Hematopoietic multipotent progenitor cell treated with erythropoietin and hydrocortisone succinate and interleukin-3 and kit ligand, for 17 days (in vitro differentiated cells): ENCODE results near the gene CDR2L.
A peak's percentile ranks its signal among the peaks of the same experiment; 100 is the strongest.
"Not testable (repeated sequence)": the region's sequence is repeated elsewhere in the genome, so short reads cannot be mapped to it uniquely, and the experiment has no call there.

Experiments used
- DNase-seq: peaks from one replicate; pipeline ENCODE4 v3.0.0-alpha.2; 2015; ENCODE audit warnings: low spot score

The CDR2L gene

DNA sequence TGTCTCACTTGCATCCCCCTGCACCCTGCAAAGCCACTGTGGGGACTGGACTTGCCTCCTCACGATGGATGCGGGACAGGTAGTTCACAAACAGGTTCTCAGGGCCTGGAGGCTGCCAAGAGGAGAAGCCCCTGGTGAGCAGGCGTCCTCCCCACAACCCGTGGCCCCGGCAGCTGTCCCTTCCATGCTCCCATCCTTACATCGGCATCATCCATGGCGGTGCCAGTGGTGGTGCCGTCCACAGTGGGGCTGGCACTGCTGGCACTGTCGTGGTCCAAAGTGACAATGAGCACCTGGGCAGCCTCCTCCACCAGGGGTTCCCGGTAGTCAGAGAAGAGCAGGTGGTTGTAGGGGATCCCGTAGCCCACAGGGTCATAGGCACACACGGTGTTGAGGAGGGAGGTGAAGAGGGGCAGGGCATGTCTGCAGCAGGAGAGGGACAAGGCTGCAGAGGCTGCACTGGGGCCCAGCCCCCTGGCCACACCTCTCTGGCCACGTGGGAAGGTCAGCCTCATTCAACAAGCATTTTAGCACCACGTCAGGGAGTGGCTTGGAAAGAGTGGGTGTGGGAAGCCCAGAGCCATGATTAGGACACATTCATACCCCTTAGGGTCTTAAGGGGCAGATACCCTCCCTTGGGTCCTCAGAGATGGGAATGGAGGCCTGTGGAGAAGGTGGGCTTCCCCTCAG, 27.5 kb upstream of the CDR2L start:
- DNase-seq, result no peak

DNA sequence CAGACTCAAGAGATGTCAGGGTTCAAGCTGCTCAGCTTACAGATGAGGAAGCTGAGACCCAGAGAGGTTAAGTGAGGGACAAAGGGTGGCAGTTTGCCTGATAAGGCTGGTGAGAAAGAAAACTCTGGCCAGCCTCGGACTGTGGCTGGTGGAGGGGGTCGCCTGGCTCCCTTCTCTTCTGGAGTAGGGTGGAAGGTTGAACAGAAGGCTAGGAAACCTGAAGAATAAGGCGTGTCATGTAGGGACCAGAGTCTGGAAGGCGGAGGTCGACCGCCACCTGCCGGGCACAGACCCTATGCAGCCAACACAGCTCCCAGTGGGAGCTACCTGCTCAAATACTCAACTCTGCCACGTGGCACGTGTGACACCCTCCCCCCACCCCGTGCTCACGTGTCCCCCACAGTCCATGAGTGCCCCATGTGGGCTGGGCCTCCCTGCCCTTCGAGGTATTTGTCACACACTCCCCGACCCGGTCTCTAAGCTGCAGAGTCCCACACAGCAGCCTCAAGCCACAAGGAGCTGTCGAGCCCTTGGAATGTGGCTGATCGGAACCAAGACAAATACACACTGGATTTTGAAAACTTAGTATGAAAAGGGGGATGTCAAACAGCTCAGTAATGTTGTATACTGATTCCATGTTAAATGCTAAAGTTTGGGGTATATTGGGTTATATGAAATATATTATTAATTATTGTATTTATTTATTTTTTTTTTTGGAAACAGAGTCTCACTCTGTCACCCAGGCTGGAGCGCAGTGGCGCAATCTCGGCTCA, 26.7 kb upstream of the CDR2L start:
- peak; percentile 32 for DNase-seq

DNA sequence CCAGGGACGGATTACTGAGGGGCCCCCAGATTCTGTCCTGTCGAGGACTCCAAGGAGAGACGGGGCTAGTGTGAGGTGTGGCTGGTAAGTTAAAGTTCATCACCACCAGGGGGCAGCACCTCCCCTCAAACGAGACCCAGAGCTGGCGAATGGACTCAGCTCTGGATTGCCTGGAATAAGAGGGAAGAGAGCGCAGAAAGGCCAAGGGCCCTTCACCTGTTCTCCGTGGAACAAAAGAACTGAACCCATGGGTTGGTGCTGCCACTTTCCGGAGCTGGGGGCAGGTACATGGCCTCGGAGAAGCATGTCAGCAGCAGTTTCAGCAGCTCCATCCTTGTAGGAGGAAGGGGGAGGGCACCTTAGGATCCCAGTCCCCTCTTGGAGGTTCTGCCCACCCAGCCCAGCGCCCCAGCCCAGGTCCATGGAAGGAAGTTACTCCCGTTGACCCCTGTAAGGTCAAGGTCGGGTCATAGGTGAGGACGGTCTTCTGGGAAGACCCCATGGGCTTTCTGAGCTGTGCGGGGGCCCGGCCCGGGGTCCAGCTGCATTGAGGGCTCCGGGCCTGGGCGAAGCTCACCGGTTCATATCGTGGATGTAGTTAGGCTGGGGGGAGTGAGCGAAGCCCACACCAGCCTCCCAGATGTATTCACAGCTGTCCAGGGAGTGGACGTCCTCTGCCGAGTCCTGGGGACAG, 25.6 kb upstream of the CDR2L start:
- peak; percentile 86 for DNase-seq

DNA sequence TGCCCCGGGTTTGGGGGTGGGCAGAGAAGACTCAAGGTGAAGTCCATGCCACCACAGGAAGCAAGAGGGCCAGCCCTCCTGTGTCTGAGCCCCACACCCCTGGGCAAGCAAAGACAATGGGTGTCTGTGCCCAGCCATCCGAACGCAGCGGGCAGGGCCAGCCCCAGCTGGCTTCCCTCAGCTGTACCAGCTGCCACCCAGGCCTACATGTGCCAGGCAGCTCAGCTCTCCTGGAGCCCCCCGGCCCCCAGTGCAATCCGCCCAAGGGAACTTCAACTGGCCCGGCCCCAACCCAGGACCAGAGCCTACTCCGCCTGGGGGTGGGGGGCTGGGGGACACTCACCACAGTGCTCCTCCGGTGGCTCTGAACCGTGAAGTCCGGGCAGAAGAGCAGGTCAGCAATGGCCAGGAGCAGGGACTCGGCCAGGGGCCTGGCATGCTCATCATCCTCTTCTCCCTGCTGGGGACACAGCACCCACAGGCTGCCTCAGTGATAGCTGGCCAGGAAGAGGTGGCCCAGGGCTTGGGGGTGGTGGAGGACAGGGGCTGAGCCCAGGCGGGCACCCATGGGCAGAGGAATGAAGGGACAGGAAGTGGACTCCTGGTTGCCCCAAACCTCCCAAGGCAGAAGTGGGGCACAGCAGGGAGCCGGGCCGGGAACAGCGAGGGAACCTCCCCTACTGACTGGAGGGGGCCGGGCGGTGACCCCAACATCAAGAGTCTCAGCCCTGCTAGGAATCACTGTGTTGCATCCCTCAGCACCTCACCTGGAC, 24.6 kb upstream of the CDR2L start:
- no peak for DNase-seq

DNA sequence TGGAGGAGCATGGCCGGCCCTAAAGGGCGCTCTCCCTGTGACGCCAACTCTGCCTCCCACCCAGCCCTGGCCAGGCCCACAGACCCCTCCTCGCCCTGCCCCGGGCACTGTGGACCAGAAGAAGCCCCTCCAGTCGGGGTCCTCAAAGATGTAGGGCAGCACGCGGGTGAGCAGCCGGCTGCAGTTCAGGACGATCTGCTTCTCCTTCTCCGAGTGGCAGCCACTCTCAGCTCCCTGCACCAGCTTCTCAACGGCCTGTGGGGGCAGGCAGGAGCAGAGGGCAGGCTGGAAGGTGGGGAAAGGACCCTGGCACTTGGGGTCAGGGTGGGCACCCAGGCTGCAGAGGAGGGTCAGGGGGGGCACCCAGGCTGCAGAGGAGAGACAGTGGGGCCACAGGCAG, 23.8 kb upstream of the CDR2L start:
- DNase-seq, result no peak

DNA sequence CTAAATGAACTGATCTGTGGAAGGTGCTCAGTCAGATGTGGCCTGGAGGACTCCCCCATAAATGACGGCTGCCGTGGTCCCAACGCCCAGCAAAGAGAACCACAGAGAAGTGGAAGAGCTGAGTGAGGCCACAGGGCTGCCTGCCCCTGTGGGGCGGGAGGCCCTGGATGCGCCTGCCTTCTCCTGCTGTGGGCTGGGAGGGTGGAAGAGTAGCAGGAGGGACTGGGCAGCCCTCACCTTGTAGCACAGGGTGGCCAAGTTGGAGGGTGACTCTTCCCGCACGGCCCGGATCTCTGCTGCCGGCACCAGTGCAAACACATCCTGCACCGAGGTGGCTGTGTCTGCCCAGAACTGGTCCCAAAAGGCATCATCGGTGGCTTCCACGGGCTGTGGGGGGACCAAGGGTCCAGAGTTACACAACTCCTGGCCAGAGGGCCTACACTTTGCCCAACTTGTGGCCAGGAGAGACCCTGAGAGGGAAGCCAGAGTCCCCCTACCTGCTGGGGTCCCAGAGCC, 23.1 kb upstream of the CDR2L start:
- no peak for DNase-seq

DNA sequence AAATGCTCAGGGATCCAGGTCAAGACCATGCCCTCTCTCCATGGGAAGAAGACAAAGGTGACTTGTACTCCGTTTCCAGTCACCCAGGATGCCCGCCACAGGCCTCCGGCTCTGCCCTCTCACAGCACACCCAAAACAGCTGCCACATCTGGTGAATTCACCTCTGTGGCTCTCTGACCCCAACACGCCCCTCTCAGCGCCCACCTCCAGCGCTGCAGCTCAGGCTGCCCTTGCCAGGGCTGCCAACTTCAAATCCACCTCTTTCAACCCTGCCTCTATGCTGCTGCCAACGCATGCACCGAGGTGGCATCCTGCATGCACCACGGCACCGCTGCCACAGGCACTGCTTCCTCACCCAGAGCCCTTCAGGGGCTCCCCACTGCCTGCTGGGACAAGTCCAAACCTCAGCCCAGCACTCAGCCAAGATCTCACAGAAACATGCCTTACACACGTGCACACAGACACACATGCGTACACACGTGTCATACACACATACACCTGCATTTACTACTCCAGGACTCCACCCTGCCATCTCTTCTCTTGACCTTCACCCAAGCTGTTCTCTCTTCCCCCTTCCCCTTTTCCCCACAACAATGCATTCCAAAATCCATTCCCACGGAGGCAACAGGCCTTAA, 22.3 kb upstream of the CDR2L start:
- DNase-seq, result no peak

DNA sequence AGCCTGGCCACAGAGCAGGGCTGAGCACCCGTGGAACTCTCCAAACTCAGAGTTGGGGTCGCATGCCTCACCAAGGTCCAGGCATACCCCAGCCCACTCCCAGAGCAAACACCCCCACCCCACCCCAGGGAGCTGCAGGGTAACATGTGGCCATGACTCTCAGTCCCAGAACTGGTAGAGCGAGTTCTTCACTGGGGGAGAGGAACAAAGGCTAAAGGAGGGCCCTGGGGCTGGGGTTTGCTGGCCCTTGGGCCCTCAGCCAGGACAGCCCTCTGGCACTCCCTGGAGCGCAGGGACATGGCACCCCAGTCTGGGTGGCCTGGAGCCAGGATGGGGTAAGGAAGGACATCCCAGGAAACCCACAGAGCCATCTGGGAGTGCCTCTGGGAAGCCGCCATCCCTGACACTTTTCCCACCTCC, 19.1 kb upstream of the CDR2L start:
- DNase-seq, result no peak

DNA sequence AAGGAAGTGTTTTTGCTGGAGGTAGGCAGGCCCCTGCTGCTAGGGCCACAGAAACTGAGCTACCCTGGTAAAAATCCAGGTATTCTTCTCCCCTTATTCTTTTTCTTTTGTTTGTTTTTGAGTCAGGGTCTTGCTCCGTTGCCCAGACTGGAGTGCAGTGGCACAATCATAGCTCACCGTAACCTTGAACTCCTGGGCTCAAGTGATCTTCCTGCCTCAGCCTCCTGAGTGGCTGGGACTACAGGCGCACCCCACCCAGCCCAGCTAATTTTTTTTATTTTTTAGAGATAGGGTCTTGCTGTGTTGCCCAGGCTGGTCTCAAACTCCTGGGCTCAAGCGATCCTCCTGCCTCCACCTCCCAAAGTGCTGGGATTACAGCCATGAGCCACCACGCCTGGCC, 17.9 kb upstream of the CDR2L start:
- not testable (repeated sequence) for DNase-seq

DNA sequence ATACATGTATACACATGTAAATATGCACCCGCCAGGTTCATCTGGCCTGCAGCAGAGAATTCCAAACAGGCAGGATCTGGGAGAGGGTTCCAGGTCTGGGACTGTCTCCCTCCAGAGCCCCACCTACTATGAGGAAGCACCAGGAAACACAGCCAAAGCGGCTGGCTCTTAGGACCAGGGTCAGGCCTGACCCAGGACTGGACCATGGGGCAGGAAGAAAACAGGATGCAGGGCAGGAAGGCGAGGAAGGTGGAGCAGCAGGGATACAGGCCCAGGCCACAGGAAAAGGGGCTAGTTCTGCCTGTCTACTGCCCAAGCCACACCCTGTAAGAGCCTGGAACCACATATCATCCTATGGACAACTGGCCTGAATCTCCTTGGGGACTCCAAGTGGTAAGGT, 17.0 kb upstream of the CDR2L start:
- DNase-seq, result no peak

DNA sequence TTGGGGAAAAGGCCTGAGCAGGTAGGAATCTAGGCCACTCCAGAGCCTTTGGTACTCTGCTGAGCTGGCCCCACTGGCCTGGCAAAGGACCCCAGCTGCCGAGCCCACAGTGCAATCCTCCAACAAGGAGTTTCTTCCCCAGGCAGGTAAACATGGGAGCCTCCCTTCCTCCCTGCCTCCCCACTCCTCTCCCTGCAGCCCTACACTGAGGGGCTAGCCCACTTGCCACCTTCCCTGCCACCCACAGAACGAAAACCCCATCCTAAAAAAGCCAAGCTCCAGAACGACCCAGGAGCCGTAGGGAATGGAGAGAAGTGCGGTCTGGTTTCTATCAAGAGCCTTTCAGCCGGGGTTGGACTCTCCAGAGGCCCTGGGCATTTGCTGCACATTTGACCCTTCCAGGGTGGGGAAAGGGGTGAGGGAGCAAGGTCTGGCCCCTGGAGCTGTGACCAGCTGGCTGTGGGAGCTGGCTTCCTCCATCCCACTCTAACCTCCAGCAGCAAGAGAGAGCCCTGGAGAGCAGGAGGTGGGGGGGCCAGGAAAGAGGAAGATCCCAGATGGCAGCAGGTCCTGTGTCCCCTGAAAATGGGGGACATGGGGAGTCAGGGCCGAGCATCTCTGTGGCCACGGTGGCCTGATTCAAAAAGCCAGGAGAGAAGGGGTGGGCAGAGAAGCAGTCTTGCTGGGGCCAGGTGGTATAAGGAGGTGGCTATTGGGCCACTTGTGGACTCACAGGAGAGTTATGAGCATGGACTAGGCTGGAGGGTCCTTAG, 16.2 kb upstream of the CDR2L start:
- DNase-seq, result no peak

DNA sequence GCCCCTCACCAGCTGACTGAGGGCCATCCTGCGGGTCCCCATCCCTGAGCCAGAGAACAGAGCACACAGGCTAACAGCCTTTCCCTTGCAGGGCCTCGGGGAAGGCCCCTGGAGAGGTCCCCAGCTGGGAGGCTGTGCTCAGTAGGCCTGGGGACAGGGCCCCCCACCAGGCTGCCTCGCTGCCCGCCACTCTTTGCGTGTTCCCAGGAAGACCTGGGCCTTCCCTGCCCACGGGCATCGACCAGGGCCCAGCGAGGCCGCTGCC, 15.7 kb upstream of the CDR2L start:
- DNase-seq, result no peak

DNA sequence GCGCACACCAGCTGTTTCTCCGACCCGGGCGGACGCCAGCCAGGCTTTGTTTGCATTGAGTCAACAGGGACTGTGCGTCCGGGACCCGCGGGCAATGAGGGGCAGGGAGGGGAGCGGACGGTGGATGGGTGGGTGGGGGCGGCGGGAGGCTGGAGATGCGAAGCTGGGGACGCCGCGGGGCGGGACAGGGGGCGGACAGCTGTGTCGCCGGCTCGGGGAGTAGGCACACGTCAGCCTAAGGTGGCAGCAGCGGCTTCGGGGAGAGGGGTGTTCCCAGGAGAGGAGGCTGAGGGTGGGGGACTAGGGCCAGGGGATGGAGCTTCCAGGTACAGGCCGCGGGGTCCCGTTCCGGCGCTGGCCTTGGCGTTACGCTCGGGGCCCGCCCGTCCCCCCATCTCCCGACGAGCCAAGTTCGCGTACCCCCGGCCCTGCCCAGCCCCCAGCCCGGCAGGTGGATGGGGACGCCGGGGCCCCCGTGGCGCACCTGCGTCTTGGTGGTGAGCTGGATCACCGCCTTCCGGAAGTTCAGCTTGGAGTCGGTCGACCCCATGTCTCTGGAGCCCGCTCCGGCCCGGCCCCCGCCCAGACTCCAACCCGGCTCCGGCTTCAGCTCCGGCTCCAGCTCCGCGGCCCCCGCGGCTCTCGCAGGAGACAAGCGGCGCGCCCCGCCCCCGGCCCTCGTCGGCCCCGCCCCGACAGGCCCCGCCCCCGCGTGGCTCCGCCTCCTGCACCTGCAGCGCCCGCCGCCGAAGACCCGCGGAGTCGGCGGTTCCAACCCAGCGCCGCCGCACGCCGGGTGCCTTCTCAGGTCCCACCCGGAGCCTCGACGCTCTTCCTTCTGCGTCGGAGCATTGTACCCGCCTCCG, 15.1 kb upstream of the CDR2L start, which contains the start of gene HID1:
Gene HID1, minus strand, starts transcription at position 653 of the 866 bp plus-strand sequence. Its CDS starts 103 bp downstream, at position 550.
- peak; percentile 9 for DNase-seq

DNA sequence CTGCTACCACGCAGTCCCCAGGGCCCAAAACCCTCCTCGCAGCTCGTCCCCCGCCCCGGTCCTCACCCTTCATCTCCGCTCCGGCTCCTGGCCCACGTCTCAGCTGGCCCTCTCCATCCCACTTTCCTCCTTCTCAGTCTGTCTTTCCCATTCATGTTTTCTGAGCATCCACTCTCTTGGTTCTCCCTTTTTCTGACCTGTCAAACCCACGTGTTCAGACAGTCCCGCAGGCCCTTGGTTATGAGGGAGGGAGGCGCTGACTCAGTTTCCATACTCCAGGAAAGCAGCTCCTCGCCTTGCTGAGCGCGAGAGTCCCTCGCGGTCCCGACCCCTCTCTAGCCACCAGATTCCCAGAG, 14.5 kb upstream of the CDR2L start:
- DNase-seq, result no peak

DNA sequence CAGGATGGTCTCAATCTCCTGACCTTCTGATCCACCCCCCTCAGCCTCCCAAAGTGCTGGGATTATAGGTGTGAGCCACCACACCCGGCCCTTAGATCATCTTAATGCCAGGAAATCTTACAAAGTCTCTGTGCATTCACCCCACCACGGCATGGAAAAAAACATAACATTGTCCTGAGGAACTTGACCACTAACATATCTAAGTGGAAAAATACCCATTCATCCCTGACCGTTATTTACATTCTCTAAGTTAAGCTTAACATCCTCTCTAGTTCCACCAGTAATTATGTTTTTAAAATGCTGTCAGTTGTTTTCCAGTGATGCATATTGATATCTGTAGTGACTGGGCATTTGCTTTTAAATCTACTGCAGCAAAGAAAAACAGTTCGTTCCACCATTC, 11.5 kb upstream of the CDR2L start:
- no peak for DNase-seq

DNA sequence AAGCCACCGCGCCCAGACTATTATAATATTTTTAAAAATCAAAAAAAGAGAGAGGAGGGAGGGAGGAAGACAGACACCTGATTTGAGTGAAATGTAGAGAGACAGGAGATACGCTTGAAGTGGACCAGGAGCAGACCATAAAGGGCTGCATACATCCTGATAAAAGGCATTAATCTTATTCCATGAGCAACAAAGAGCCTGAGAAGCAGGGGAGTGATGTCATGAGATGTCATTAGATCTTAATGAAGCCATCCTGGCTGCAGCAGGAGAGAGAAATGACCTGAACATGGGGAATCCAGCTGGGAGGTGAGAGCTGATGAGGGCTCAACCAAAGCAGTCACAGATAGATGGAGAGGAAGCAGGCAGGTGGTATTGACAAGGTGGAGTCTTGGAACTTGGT, 9.6 kb upstream of the CDR2L start:
- DNase-seq, result no peak

DNA sequence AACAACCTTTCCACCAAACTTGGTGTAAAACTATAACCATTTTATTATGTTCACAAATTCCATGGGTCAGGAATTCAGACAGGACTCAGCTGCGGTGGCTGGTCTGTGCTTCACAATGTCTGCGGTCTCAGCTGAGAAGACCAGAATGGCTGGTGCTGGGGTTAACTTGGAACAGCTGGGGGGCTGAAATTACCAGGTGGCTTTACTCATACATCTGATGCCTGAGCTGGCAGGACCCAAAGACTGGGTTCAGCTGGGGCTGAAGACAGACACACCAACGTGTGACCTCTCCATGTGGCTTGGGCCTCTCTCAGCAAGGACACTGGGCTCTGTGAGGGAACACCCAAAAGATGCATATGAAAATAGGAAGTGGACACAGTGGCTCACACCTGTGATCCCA, 9.2 kb upstream of the CDR2L start:
- DNase-seq, result no peak

DNA sequence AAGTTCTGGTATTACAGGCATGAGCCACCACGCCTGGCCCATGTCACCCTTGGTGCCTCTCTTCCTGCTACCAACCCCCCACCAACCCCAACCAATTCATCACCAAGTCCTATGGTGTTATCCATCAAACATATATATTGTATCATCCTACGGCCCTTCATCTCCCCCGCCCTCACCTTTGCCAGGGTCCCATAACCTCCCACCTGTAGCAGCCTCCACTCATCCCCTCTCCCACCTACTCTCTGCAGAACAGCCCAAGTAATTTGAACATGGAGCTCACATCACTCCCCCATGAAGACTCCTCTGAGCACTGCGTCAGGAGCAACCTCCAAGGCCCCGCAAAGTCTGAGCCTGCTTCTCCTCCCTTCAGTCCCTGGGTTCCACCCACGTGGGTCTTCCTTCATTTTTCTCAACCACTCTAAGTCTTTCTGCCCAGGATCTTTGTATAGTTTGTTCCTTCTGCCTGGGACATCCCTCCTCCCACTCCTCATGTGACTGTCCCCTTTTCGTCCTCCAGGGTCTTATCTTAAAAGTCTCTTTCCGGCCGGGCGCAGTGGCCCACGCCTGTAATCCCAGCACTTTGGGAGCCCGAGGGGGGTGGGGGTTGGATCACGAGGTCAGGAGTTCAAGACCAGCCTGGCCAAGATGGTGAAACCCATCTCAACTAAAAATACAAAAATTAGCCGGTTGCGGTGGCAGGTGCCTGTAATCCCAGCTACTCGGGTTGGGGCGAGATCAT, 7.9 kb upstream of the CDR2L start:
- DNase-seq, result no peak

DNA sequence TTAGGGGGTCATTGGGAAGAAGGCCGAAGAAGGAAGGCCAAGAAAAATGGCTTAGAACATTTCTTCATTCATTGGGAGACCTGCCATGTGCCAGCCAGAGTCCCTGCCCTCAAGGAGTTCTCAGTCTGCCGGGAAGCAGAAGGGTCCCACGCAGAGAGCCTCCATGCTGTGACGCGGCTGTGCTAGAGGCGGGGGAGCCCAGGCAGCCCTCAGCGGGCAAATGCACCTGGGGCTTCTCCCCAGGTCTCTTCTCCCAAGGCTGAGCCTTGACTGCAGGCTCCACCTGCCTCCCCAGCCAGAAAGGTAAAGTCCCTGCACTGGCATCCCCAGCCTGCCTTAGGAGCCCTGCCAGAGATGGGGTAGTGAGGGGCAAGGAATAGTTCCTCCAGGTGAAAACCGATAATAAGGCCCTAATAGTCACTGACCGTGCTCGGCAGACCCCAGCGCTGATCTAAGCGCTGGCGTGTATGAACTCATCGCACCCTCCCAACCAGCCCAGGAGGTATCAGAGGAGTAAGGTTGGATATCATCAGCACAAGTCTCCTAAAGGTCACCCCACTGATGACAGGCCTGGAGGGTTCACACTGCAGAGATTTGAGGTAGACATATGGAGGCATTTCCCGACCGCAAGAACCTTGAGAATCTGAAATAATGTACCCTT, 6.0 kb upstream of the CDR2L start:
- no peak for DNase-seq
